GM13976 (cell line): ENCODE data around the gene OSBPL1A.

Experiments used
- DNase-seq: peaks from one replicate; pipeline ENCODE4 v3.0.0; 2012; ENCODE audit warnings: low spot score
- in situ Hi-C: fragments of 300-500 bp; cut with MboI; formaldehyde crosslinking; loops from one replicate; pipeline ENCODE4 v1.12.0; 2022; ENCODE audit warnings: low sequenced_read_pairs, mixed read lengths, inconsistent platforms; ENCODE audit not compliant: unreplicated experiment
- TF ChIP-seq, protein P1 (sequence below): IDR thresholded peaks from 2 replicates; pipeline ENCODE4 v1.5.1; 2012; ENCODE audit warnings: borderline replicate concordance, mild to moderate bottlenecking; ENCODE audit not compliant: insufficient read depth; ENCODE audit errors: extremely low read depth, missing control alignments, control extremely low read depth

The OSBPL1A gene

DNA sequence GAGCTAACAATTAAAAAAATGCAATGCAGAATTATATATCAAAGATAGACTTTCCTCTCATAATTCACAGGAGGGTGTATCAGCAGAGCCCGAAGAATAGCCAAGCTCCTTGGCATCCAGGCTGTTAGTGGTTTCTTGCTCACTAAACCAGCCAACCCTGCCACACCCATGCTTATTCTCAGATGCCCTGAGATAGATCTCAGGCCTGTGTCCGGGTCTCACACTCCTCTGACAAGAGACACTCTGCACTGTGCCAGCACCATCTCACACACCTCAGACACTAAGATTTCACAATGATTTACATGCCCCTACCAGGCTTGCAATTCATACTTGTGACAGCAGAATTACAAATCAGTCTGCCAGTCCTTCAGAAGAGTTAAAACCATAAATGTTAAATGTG, 64.5 kb downstream of the OSBPL1A start:
- no peak for DNase-seq
- TF ChIP-seq, protein P1, sequence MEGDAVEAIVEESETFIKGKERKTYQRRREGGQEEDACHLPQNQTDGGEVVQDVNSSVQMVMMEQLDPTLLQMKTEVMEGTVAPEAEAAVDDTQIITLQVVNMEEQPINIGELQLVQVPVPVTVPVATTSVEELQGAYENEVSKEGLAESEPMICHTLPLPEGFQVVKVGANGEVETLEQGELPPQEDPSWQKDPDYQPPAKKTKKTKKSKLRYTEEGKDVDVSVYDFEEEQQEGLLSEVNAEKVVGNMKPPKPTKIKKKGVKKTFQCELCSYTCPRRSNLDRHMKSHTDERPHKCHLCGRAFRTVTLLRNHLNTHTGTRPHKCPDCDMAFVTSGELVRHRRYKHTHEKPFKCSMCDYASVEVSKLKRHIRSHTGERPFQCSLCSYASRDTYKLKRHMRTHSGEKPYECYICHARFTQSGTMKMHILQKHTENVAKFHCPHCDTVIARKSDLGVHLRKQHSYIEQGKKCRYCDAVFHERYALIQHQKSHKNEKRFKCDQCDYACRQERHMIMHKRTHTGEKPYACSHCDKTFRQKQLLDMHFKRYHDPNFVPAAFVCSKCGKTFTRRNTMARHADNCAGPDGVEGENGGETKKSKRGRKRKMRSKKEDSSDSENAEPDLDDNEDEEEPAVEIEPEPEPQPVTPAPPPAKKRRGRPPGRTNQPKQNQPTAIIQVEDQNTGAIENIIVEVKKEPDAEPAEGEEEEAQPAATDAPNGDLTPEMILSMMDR: no peak
- in situ Hi-C loops: no loop called here

DNA sequence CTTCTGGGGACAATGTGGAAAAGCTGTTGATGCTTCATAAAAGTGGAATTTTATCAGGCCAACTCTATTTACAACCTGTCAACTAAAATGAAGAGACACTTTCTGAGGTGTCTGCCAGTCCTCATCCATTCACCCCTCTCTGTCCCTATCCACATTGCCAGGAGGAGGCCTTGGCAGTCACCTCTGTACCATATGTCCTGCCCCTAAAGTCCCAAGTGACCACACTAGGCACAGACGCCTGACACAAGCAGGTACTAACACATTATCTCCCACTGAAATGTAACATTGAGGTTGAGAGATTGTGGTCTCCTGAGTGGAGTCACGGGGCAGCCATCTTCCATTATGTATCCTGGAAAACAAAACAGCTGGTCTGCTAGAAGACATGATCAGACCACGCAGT, 71.4 kb downstream of the OSBPL1A start:
- DNase-seq: no peak
- TF ChIP-seq, protein P1: no peak
- in situ Hi-C loops: no loop called here

DNA sequence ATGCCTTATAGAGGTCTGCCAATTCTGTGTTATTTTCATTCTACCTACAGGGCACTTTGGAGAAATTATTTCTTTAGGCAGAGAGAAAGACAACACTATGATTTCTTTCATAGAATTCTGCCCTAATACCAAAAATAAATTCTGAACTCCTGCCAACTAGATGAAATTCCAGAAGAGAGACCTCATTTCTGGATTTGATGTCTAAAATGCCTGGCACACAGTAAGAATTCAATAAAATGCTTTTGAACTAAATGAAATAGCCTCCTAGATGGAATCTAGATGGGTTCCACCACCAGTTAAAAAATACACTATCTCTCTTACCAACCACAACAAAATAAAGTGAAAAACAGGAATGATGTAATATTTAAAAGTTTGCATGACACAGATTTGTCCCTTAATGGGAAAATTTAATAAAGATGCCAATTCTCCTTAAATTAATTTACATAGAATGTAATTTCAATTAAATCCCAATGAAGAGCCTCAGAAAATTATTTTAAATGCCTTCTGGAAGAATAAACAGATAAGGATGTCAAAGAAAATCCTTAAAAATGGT, 75.0 kb downstream of the OSBPL1A start:
- no peak for DNase-seq
- in situ Hi-C loops: no loop called here
- TF ChIP-seq, protein P1: no peak

DNA sequence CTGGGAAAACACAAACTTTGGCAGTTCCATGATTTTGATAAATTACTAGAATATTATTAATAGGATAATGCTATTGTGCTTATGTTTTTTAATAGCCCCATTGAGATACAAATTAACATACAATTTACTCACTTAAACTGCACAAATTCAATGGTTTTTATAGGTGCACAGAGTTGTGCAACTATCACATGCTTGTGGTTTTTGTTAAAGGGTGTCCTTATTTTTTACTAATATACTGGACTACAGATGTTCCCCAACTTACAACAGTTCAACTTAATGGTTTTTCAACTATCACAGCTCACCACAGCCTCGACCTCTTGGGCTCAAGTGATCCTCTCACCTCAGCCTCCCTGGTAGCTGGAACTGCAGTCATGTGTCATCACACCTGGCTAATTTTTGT, 76.6 kb downstream of the OSBPL1A start:
- DNase-seq: no peak
- in situ Hi-C loops: no loop called here

DNA sequence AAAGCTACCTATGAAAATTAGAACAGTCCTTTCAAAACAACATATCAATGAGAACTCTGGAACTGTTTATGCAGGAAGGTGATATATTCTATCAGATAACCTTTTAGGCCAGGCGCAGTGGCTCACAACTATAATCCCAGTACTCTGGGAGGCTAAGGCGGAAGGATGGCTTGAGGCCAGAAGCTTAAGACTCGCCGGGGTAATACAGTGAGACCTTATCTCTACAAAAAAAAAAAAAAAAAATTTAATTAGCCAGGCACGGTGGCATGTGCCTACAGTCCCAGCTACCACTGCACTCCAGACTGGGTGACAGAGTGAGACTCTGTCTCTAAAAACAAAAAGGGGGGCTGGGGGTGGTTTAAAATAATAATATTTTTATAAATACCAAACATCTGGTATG, 77.9 kb downstream of the OSBPL1A start:
- in situ Hi-C loops: no loop called here
- DNase-seq: no peak

More for the DNA sequence above, 76.6 kb downstream of the OSBPL1A start:
- TF ChIP-seq, protein P1: no peak

DNA sequence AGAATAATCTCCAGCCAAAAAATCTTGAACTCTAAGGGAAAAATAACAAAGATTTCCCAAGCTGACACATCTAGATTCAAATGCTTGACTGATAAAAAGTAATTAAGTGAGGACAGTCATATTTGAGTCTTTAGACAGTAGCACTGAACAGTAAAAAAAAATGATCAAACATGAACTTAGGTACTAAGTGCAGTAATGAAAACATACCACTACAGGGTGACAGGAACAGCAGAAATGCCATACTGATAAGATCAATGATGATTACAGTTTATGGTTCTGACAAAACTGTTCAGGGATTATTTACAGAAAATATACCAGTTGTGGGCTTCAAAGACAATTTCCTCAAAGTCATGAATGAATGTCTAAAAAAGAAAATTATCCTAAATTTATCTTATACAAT, 80.3 kb downstream of the OSBPL1A start:
- in situ Hi-C loops: no loop called here

More for the DNA sequence above, 77.9 kb downstream of the OSBPL1A start:
- TF ChIP-seq, protein P1: no peak

DNA sequence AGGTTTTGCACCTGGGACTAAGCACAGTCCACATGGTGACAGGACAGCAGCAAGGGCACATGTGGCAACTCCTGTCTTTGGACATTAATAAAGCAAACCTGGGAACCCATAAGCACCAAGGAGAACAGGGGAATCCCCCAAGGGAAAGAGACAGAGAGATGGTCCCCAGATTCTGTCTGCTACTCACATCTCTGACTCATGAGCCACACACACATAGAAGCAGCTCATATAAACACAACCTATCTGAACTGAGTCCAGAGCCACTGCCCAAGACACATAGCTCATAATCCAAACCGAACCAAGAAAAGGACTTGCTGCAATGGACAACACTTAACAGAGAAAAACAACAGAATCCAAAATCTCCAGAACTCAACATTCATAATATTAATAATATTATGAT, 82.5 kb downstream of the OSBPL1A start:
- DNase-seq: no peak
- TF ChIP-seq, protein P1: no peak
- in situ Hi-C loops: no loop called here

More for the DNA sequence above, 80.3 kb downstream of the OSBPL1A start:
- TF ChIP-seq, protein P1: no peak
- DNase-seq: no peak
